IPS-20b (cell line): ENCODE data around the gene TTLL6.
"Not testable (repeated sequence)": the region's sequence is repeated elsewhere in the genome, so short reads cannot be mapped to it uniquely, and the experiment has no call there.

Source experiments
- H3K27ac ChIP-seq: one replicate; pipeline ENCODE4 v1.5.1; 2013; ENCODE audit warnings: low read length
- H3K27me3 ChIP-seq: 2 replicates; pipeline ENCODE4 v1.6.1; 2013; ENCODE audit warnings: mild to moderate bottlenecking, low read length, inconsistent platforms; ENCODE audit not compliant: insufficient read depth
- H3K36me3 ChIP-seq: 2 replicates; pipeline ENCODE4 v1.6.1; 2013; ENCODE audit warnings: low read depth, mild to moderate bottlenecking, inconsistent platforms, low read length, moderate library complexity; ENCODE audit not compliant: insufficient read depth
- H3K4me1 ChIP-seq: 2 replicates; pipeline ENCODE4 v1.6.1; 2013; ENCODE audit warnings: mild to moderate bottlenecking, control low read depth, inconsistent platforms, low read length, moderate library complexity; ENCODE audit not compliant: insufficient read depth
- H3K4me3 ChIP-seq: 2 replicates; pipeline ENCODE4 v1.5.1; 2013; ENCODE audit warnings: mild to moderate bottlenecking, low read length, inconsistent platforms
- H3K9ac ChIP-seq: 2 replicates; pipeline ENCODE4 v1.6.1; 2013; ENCODE audit warnings: low read depth, mild to moderate bottlenecking, inconsistent platforms, low read length, moderate library complexity
- H3K9me3 ChIP-seq: 2 replicates; pipeline ENCODE4 v1.6.1; 2013; ENCODE audit warnings: mild to moderate bottlenecking, low read depth, low read length, inconsistent platforms; ENCODE audit not compliant: insufficient read depth

TTLL6 gene

DNA sequence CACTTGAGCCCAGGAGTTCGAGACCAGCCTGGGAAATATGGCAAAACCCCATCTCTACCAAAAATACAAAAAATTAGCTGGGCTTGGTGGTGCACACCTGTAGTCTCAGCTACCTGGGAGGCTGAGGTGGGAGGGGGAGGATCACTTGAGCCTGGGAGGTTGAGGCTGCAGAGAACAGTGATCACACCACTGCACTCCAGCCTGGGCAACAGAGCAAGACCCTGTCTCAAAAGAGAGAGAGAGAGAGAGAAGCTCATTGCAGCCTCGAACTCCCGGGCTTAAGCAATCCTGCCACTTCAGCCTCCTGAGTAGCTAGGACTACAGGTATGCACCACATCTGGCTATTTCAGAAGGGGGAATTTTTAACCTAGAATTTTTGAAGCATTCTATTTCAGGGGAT, 100.5 kb downstream of the TTLL6 start:
- H3K9ac ChIP-seq, H3K36me3 ChIP-seq, H3K27ac ChIP-seq, H3K9me3 ChIP-seq, H3K4me3 ChIP-seq: not testable (repeated sequence)
- Histone ChIP-seq H3K27me3 (peaks cover 99% of the 10 kb centered on the region), H3K4me1 (peaks cover 19% of the 10 kb centered on the region)

DNA sequence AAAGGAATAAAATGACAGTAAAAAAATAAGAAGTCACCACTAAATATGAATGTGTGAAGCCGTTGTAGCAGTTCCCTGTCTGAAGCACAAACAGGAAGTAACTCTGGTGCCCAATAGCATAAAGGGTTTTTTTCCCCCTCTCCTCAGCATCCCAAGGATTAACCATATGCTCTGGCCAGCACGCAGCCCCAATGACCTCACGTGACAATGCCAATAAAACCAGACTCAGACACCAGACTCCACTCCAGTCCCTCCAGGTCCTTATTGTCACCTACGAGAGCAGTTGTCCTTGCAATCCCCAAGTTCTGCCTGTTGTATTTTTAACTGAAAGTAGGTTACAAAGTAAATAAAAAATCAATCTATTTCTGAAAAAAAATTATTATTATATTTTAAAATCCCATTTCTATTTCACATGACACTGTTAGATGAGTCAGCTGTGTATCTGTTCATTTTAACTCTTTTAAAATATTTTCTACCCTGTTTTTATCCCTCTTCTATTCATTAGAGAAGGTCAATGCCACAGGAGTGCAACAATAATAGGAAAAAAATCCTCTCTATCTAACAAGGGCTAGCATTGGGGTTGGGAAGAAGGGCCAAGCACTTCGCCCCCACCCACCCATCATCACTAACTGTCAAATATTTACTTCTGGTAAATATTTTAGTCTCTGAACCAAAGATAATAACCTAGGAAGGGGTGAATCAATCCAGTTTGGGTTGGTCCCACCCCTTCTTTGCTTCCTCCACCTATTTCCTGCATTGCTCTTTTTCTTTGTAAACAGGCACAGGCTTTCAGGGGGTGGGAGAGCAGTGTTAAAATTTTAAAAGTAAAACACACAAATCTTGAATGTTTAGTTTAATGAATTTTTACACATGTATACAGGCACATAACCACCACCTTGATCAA, 101.3 kb downstream of the TTLL6 start:
- Histone ChIP-seq H3K4me1 (peaks cover 19% of the 10 kb centered on the region), H3K4me3 (no peak overlapping the region), H3K9me3 (no peaks in the 10 kb centered on the region), H3K27me3 (peaks cover 99% of the 10 kb centered on the region), H3K9ac (no peak overlapping the region), H3K36me3 (no peaks in the 10 kb centered on the region), H3K27ac (no peak overlapping the region)
